ENCODE results near the gene H2BK1. TPM values are rescaled to one million over a fixed set of nuclear protein-coding genes. Genes with fewer than 3 reads are reported as not detected.

H2BK1 gene
- total RNA-seq, 4 donors from 2014 or later, result not detected

GRCh38 chr7:151193203-151193978 is 16.9 kb downstream of the H2BK1 start:
- TF ChIP-seq POLR2A (IDR thresholded peaks at IDR 0.05) (no peak), CTCF (IDR thresholded peaks at IDR 0.05) (no peak), EP300 (IDR thresholded peaks at IDR 0.05) (no peak), POLR2AphosphoS5 (IDR thresholded peaks at IDR 0.05) (no peak)
- peaks cover 15% of the 10 kb centered on the region for H3K27me3 ChIP-seq
- 91% methylated on average over 12 of the region's 14 CpGs for WGBS
- no peak for DNase-seq (ENCODE audit: low spot score in 2 of 2)
- no peaks in the 10 kb centered on the region for H3K36me3 ChIP-seq
- no peak overlapping the region for H3K4me3 ChIP-seq
- no peaks in the 10 kb centered on the region for H3K9me3 ChIP-seq
- H3K27ac ChIP-seq, result no peak overlapping the region
- H3K4me1 ChIP-seq, result no peaks in the 10 kb centered on the region

GRCh38 chr7:151192002-151192539 is 18.2 kb downstream of the H2BK1 start:
- 100% methylated on average over 17 of the region's 23 CpGs for WGBS

GRCh38 chr7:151191544-151191943 is 18.7 kb downstream of the H2BK1 start:
- WGBS, result 92% methylated on average over 4 of the region's 12 CpGs
- H3K27me3 ChIP-seq, result peaks cover 24% of the 10 kb centered on the region
- no peaks in the 10 kb centered on the region for H3K4me1 ChIP-seq
- H3K4me3 ChIP-seq, result no peak overlapping the region
- no peaks in the 10 kb centered on the region for H3K9me3 ChIP-seq
- H3K36me3 ChIP-seq, result no peaks in the 10 kb centered on the region
- TF ChIP-seq CTCF (IDR thresholded peaks at IDR 0.05) (no peak), POLR2A (IDR thresholded peaks at IDR 0.05) (no peak), POLR2AphosphoS5 (IDR thresholded peaks at IDR 0.05) (no peak), EP300 (IDR thresholded peaks at IDR 0.05) (no peak)
- no peak overlapping the region for H3K27ac ChIP-seq
- no peak for DNase-seq (ENCODE audit: low spot score in 2 of 2)

More at GRCh38 chr7:151192002-151192539, 18.2 kb downstream of the H2BK1 start:
- DNase-seq (ENCODE audit: low spot score in 2 of 2), result no peak
- no peak overlapping the region for H3K4me3 ChIP-seq
- peaks cover 21% of the 10 kb centered on the region for H3K27me3 ChIP-seq
- no peak overlapping the region for H3K27ac ChIP-seq
- TF ChIP-seq CTCF (IDR thresholded peaks at IDR 0.05), result no peak
- no peak for TF ChIP-seq POLR2AphosphoS5 (IDR thresholded peaks at IDR 0.05)
- H3K4me1 ChIP-seq, result no peaks in the 10 kb centered on the region
- H3K36me3 ChIP-seq, result no peaks in the 10 kb centered on the region
- no peaks in the 10 kb centered on the region for H3K9me3 ChIP-seq

GRCh38 chr7:151189038-151189437 is 21.2 kb downstream of the H2BK1 start:
- H3K4me1 ChIP-seq, result no peaks in the 10 kb centered on the region
- 74% methylated on average over 4 of the region's 4 CpGs for WGBS
- H3K27me3 ChIP-seq, result peaks cover 10% of the 10 kb centered on the region
- DNase-seq (ENCODE audit: low spot score in 2 of 2), result no peak
- no peak overlapping the region for H3K27ac ChIP-seq
- H3K36me3 ChIP-seq, result no peaks in the 10 kb centered on the region
- TF ChIP-seq EP300 (IDR thresholded peaks at IDR 0.05) (no peak), POLR2AphosphoS5 (IDR thresholded peaks at IDR 0.05) (no peak), CTCF (IDR thresholded peaks at IDR 0.05) (no peak), POLR2A (IDR thresholded peaks at IDR 0.05) (no peak)
- H3K9me3 ChIP-seq, result no peaks in the 10 kb centered on the region
- H3K4me3 ChIP-seq, result no peak overlapping the region

- no peak for DNase-seq (ENCODE audit: low spot score in 2 of 2)
- Histone ChIP-seq H3K4me3 (no peak overlapping the region), H3K4me1 (no peaks in the 10 kb centered on the region), H3K36me3 (no peaks in the 10 kb centered on the region), H3K9me3 (no peaks in the 10 kb centered on the region), H3K27me3 (peaks cover 10% of the 10 kb centered on the region), H3K27ac (no peak overlapping the region)
- no peak for TF ChIP-seq CTCF (IDR thresholded peaks at IDR 0.05)
- no peak for TF ChIP-seq EP300 (IDR thresholded peaks at IDR 0.05)
- TF ChIP-seq POLR2AphosphoS5 (IDR thresholded peaks at IDR 0.05), result no peak
- TF ChIP-seq POLR2A (IDR thresholded peaks at IDR 0.05), result no peak
- 49% methylated on average over 2 of the region's 5 CpGs for WGBS
These were observed 22.1 kb downstream of the H2BK1 start for GRCh38 chr7:151188252-151188542.
